Breast epithelium (tissue), 4 donors: ENCODE results near the gene PTBP3. TPM values are rescaled to one million over a fixed set of nuclear protein-coding genes. Genes with fewer than 3 reads are reported as not detected.
"Not testable (repeated sequence)": the region's sequence is repeated elsewhere in the genome, so short reads cannot be mapped to it uniquely, and the experiment has no call there.

ENCODE experiments used
- DNase-seq, 2 donors: peaks; one replicate each; pipeline ENCODE4 v3.0.0-alpha.2; 2019; ENCODE audit warnings: low spot score in 2 of 2
- H3K27ac ChIP-seq, 2 donors: fragments of 200-600 bp; sonication (generic) in 1 of 2; one replicate each; pipeline ENCODE4 v1.5.1; 2016 to 2019; ENCODE audit warnings: mild to moderate bottlenecking in 1 of 2
- H3K27me3 ChIP-seq, 2 donors: fragments of 200-600 bp; sonication (generic) in 1 of 2; one replicate each; pipeline versions ENCODE4 v1.5.1 to v1.6.0; 2017 to 2019; ENCODE audit warnings: control low read depth in 1 of 2, mild to moderate bottlenecking in 1 of 2
- H3K36me3 ChIP-seq: fragments of 200-600 bp; one replicate; pipeline ENCODE4 v1.5.1; 2019
- H3K4me1 ChIP-seq, 2 donors: fragments of 200-600 bp; sonication (generic); one replicate each; pipeline ENCODE4 v1.5.1; 2016 to 2019; ENCODE audit warnings: control low read depth in 1 of 2
- H3K4me3 ChIP-seq, 3 donors: fragments of 200-600 bp; sonication (generic); 1 replicate in 2 of 3; 2 replicates in 1 of 3; pipeline ENCODE4 v1.5.1; 2016 to 2019; ENCODE audit warnings: mild to moderate bottlenecking in 3 of 3, moderate library complexity in 2 of 3
- H3K9me3 ChIP-seq, 2 donors: fragments of 200-600 bp; sonication (generic) in 1 of 2; one replicate each; pipeline ENCODE4 v1.5.1; 2016 to 2019; ENCODE audit warnings: control low read depth in 1 of 2
- POLR2A ChIP-seq: fragments of 450-650 bp; IDR thresholded peaks from one replicate; pipeline ENCODE4 v1.6.1; 2016; ENCODE audit warnings: antibody characterized with exemption, mild to moderate bottlenecking, moderate library complexity
- POLR2AphosphoS5 ChIP-seq, 3 donors: sonication (generic); formaldehyde crosslinking; IDR thresholded peaks; one replicate each; pipeline ENCODE4 v1.6.1; 2017; ENCODE audit warnings: antibody characterized with exemption in 3 of 3
- intact Hi-C: fragments of 100-400 bp; cut with DNase I; formaldehyde crosslinking; loops from one replicate; pipeline ENCODE4 v1.15.1; 2023; ENCODE audit warnings: low total_unique reads
- total RNA-seq, 3 donors: library from RNA; depleted of rRNA; stranded (reverse); fragments of >200 nt; gene quantifications; one replicate each; pipeline ENCODE4 v1.1.0, GENCODE V29; 2016
- TF ChIP-seq, protein P1 (sequence below), 3 donors: fragments of 450-650 bp; IDR thresholded peaks; one replicate each; pipeline ENCODE4 v1.5.1; 2016 to 2017; ENCODE audit warnings: antibody characterized with exemption in 3 of 3, mild to moderate bottlenecking in 3 of 3, moderate library complexity in 3 of 3

The PTBP3 gene
- total RNA-seq, 3 donors from 2014 or later: 30.6 to 80.2 (median 50.5) TPM

DNA sequence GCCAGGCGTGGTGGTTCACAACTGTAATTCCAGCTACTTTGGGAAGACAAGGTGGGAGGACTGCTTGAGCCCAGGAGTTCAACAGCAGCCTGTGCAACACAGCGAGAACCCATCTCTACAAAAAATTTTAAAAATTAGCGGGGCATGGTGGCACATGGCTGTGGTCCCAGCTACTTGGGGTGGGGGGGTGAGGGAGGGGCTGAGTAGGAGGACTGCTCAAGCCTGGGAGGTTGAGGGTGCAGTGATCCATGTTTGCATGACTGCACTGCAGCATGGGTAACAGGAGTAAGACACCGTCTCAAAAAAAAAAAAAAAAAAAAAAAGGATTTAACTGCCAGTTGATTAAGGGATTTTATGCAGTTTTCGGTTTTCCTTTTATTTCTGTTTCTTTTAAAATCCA lies 65.0 kb downstream of the PTBP3 start:
- DNase-seq: no peak

DNA sequence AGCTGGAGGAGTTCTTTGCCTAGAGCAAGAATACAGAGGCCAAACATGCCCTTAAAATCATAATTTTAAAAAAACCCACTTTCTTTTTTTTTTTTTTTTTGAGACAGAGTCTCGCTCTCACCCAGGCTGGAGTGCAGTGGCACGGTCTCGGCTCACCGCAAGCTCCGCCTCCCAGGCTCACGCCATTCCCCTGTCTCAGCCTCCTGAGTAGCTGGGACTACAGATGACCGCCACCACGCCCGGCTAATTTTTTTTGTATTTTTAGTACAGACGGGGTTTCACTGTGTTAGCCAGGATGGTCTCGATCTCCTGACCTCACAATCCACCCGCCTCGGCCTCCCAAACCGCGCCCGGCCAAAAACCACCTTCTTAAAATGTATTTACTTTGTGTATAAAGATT lies 66.3 kb downstream of the PTBP3 start:
- intact Hi-C loops, DNase-seq, H3K9me3 ChIP-seq, H3K4me3 ChIP-seq, H3K36me3 ChIP-seq, H3K27me3 ChIP-seq, H3K4me1 ChIP-seq, H3K27ac ChIP-seq: not testable (repeated sequence)

More for the DNA sequence above, 65.0 kb downstream of the PTBP3 start:
- TF ChIP-seq, protein P1, sequence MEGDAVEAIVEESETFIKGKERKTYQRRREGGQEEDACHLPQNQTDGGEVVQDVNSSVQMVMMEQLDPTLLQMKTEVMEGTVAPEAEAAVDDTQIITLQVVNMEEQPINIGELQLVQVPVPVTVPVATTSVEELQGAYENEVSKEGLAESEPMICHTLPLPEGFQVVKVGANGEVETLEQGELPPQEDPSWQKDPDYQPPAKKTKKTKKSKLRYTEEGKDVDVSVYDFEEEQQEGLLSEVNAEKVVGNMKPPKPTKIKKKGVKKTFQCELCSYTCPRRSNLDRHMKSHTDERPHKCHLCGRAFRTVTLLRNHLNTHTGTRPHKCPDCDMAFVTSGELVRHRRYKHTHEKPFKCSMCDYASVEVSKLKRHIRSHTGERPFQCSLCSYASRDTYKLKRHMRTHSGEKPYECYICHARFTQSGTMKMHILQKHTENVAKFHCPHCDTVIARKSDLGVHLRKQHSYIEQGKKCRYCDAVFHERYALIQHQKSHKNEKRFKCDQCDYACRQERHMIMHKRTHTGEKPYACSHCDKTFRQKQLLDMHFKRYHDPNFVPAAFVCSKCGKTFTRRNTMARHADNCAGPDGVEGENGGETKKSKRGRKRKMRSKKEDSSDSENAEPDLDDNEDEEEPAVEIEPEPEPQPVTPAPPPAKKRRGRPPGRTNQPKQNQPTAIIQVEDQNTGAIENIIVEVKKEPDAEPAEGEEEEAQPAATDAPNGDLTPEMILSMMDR (IDR thresholded peaks at IDR 0.05): no peak
- no peak for TF ChIP-seq POLR2A
- TF ChIP-seq POLR2AphosphoS5 (IDR thresholded peaks at IDR 0.05): no peak
- H3K4me1 ChIP-seq: no peaks in the 10 kb centered on the region
- H3K36me3 ChIP-seq: no peaks in the 10 kb centered on the region
- H3K4me3 ChIP-seq: no peak overlapping the region
- H3K27me3 ChIP-seq: no peaks in the 10 kb centered on the region
- intact Hi-C loops: no loop called here
- H3K27ac ChIP-seq: no peak overlapping the region
- H3K9me3 ChIP-seq: no peaks in the 10 kb centered on the region

DNA sequence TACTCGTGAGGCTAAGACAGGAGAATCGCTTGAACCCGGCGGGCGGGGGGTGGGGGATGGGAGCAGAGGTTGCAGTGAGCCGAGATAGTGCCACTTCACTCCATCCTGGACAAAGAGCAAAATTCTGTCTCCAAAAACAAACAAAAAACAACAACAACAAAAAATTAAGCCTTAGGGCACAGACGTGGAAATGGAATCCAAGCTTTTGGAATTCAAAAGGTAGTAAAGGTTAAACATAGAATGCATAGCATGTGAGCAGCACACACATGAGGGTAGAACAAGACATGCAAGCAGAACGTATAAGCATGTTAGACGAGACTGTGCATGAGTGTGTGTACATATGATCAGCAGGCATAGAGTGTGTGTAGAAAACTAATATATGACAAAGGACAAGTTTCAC lies 68.0 kb downstream of the PTBP3 start:
- no peak for DNase-seq
- Histone ChIP-seq H3K9me3 (no peaks in the 10 kb centered on the region), H3K27me3 (no peaks in the 10 kb centered on the region), H3K27ac (no peak overlapping the region), H3K36me3 (no peaks in the 10 kb centered on the region), H3K4me3 (no peak overlapping the region), H3K4me1 (no peaks in the 10 kb centered on the region)
- intact Hi-C loops: no loop called here
- TF ChIP-seq POLR2AphosphoS5 (IDR thresholded peaks at IDR 0.05) (no peak), POLR2A (no peak)
- TF ChIP-seq, protein P1 (IDR thresholded peaks at IDR 0.05): no peak

DNA sequence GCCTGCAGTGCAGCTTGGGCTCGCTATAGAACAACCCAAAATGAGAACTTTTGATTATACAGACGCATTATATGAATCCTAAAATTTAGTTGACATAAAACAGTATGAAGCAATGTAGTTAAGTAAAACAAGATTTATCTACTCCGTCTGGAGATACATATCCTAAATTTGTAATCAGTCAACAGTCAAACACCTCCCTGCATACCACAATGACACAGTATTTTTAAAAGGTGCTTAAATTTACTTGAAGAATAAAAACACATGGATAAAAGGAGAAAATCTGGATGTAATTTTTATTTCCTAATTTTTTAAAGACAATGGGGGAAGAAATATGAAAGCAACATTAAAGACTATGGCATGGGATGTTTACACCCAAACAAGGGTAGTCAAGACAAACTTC lies 70.8 kb downstream of the PTBP3 start:
- intact Hi-C loops: no loop called here
- H3K36me3 ChIP-seq: no peaks in the 10 kb centered on the region
- no peaks in the 10 kb centered on the region for H3K27me3 ChIP-seq
- no peak for TF ChIP-seq POLR2A
- TF ChIP-seq, protein P1 (IDR thresholded peaks at IDR 0.05): no peak
- TF ChIP-seq POLR2AphosphoS5 (IDR thresholded peaks at IDR 0.05): no peak
- H3K27ac ChIP-seq: no peak overlapping the region
- DNase-seq: no peak
- no peak overlapping the region for H3K4me3 ChIP-seq
- H3K4me1 ChIP-seq: no peaks in the 10 kb centered on the region
- H3K9me3 ChIP-seq: no peaks in the 10 kb centered on the region

DNA sequence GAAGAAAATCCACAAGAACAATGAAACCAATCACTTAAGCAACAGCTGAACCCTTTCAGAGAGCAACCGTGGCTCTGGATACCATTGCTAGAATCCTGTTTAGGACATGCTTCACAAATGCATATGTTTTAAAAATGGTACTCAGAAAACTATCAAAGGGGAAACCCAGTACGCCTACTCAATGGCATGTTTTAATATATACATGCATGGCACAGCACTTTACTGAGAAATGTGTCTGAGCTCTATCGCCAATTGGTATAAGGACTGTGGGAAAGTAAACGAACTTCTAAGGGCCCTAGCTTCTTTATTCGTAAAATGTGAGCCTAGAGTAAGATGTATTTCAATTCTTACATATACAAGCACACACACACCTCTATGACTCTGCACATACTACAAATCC lies 72.3 kb downstream of the PTBP3 start:
- no peaks in the 10 kb centered on the region for H3K9me3 ChIP-seq
- DNase-seq: no peak
- no peaks in the 10 kb centered on the region for H3K27me3 ChIP-seq
- no peak overlapping the region for H3K4me3 ChIP-seq
- intact Hi-C loops: no loop called here
- no peaks in the 10 kb centered on the region for H3K36me3 ChIP-seq
- no peak overlapping the region for H3K27ac ChIP-seq
- no peak for TF ChIP-seq POLR2AphosphoS5 (IDR thresholded peaks at IDR 0.05)
- no peak for TF ChIP-seq POLR2A
- H3K4me1 ChIP-seq: no peaks in the 10 kb centered on the region

DNA sequence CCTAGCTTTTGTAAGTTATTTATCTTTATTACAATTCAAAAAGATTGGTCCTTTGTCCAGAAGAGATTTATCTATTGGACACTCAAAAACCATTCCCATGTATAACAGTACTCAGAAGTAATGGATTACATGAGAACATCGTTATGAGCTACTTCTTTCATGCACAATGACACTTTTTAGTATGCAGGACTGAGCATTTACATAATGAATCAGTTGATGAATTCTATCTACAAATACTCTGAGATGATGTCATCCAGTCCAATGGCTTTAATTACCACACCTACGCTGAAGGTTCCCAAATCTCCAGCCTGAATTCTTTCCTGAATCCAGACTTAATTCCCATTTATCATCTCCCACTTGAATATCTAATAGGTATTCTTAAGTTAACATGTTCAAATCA lies 75.3 kb downstream of the PTBP3 start:
- no peak for TF ChIP-seq POLR2AphosphoS5 (IDR thresholded peaks at IDR 0.05)
- TF ChIP-seq POLR2A: no peak
- H3K4me3 ChIP-seq: no peak overlapping the region
- intact Hi-C loops: no loop called here

DNA sequence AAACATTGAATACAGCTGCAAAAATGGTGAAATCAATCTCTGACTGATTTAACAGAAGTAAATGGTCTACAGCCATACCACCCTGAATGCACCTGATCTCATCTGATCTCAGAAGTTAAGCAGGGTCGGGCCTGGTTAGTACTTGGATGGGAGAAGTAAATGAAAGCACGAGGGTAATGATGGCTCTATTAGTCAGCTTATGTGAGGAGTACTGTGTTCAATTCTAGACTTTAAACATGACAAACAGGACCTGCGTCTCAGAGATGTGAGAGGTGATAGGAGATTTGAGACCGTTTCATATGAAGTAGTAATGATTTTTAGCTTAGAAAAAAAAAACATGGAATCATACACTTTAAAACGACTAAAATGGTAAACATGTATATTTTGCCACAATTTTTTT lies 81.2 kb downstream of the PTBP3 start:
- Histone ChIP-seq H3K27me3 (no peaks in the 10 kb centered on the region), H3K4me3 (no peak overlapping the region), H3K27ac (no peak overlapping the region), H3K9me3 (no peaks in the 10 kb centered on the region), H3K4me1 (no peaks in the 10 kb centered on the region), H3K36me3 (no peaks in the 10 kb centered on the region)
- no peak for DNase-seq
- TF ChIP-seq POLR2AphosphoS5 (IDR thresholded peaks at IDR 0.05) (no peak), POLR2A (no peak)
- TF ChIP-seq, protein P1 (IDR thresholded peaks at IDR 0.05): no peak
- intact Hi-C loops: no loop called here

More for the DNA sequence above, 75.3 kb downstream of the PTBP3 start:
- Histone ChIP-seq H3K9me3 (no peaks in the 10 kb centered on the region), H3K27me3 (no peaks in the 10 kb centered on the region), H3K36me3 (no peaks in the 10 kb centered on the region), H3K27ac (no peak overlapping the region), H3K4me1 (no peaks in the 10 kb centered on the region)
- no peak for DNase-seq
